Right lobe of liver (tissue), 6 donors: ENCODE results near the gene KDM8. TPM values are rescaled to one million over a fixed set of nuclear protein-coding genes. Genes with fewer than 3 reads are reported as not detected.

Experiments used
- ATAC-seq, 4 donors: fragments of 200-7000 bp; cut with Tn5 transposase; one replicate each; pipeline ENCODE4 v1.9.1; 2020; ENCODE audit warnings: mild to moderate bottlenecking in 4 of 4, moderate library complexity in 4 of 4
- DNase-seq, 3 donors: peaks; one replicate each; pipeline ENCODE4 v3.0.0-alpha.2; 2020
- H3K27ac ChIP-seq, 3 donors: fragments of 200-600 bp; one replicate each; pipeline ENCODE4 v1.8.0; 2022
- H3K27me3 ChIP-seq, 2 donors: fragments of 200-600 bp; one replicate each; pipeline ENCODE4 v1.8.0; 2022
- H3K36me3 ChIP-seq, 4 donors: fragments of 200-600 bp; sonication (generic) in 1 of 4; one replicate each; pipeline versions ENCODE4 v1.5.1 to v1.8.0; 2017 to 2022; ENCODE audit warnings: control low read depth in 1 of 4
- H3K4me1 ChIP-seq, 4 donors: fragments of 200-600 bp; sonication (generic) in 1 of 4; one replicate each; pipeline versions ENCODE4 v1.5.1 to v1.8.0; 2017 to 2022; ENCODE audit warnings: control low read depth in 1 of 4
- H3K4me3 ChIP-seq, 3 donors: fragments of 200-600 bp; one replicate each; pipeline ENCODE4 v1.8.0; 2022
- H3K9me3 ChIP-seq, 4 donors: fragments of 200-600 bp; sonication (generic) in 1 of 4; one replicate each; pipeline versions ENCODE4 v1.5.1 to v1.8.0; 2017 to 2022; ENCODE audit warnings: control low read depth in 1 of 4
- CTCF ChIP-seq, 4 donors: fragments of 200-600 bp in 3 of 4; fragments of 450-650 bp in 1 of 4; IDR thresholded peaks; one replicate each; pipeline versions ENCODE4 v1.5.1 to v1.8.0; 2016 to 2022; ENCODE audit warnings: antibody characterized with exemption in 4 of 4, mild to moderate bottlenecking in 2 of 4
- POLR2A ChIP-seq: fragments of 450-650 bp; IDR thresholded peaks from one replicate; pipeline ENCODE4 v1.6.1; 2017; ENCODE audit warnings: antibody characterized with exemption, mild to moderate bottlenecking
- WGBS: methylation state at CpG from one replicate; pipeline ENCODE4 v1.1.6; 2018; ENCODE audit warnings: low coverage, low lambda C conversion rate; ENCODE audit not compliant: insufficient coverage; ENCODE audit errors: missing lambda C conversion rate; 5-methylcytosine and 5-hydroxymethylcytosine counted together
- intact Hi-C, 2 donors: fragments of 100-400 bp; cut with DNase I; formaldehyde crosslinking; loops; one replicate each; pipeline versions ENCODE4 v1.11.2 to v1.14.1; 2022
- total RNA-seq, 6 experiments: library from RNA; depleted of rRNA in 2 of 6; stranded (reverse); fragments of >200 nt in 2 of 6; fragmentation: NEBNext Ultra II Directional in 3 of 6; extraction: Animal tissue kit (Norgen Biotek cat#: 25700) in 3 of 6; gene quantifications; one replicate each; pipeline versions ENCODE4 v1.1.0 to v1.2.4, GENCODE V29; 2016 to 2023
- donor health status: DM: no; HTN: yes; CAD: no.
- donor health status: DM: no; HTN: no; CAD: no.
- donor health status: DM: no; HTN: no; CAD: no.
- donor health status: DM: no; HTN: yes; CAD: no.
- donor health status: DM: no; HTN: yes; CAD: no.

Gene KDM8
- total RNA-seq, 6 experiments from 2014 or later = 11.2 to 153 (median 66.7) TPM

- Histone ChIP-seq H3K4me1 (no peaks in the 10 kb centered on the region), H3K36me3 (peaks cover 0 to 22% (median 0%) of the 10 kb centered on the region in 4 donors), H3K27me3 (no peaks in the 10 kb centered on the region), H3K4me3 (no peak overlapping the region), H3K9me3 (peaks cover 0 to 3% (median 0%) of the 10 kb centered on the region in 4 donors), H3K27ac (no peak overlapping the region)
- ATAC-seq (no peak), DNase-seq (no peak)
- 86% methylated on average over 6 of the region's 6 CpGs for WGBS
- TF ChIP-seq POLR2A = no peak
- no peak for TF ChIP-seq CTCF (IDR thresholded peaks at IDR 0.05)
- intact Hi-C loops = no loop called here
Measured at GRCh38 chr16:27252206-27252585, 48.9 kb downstream of the KDM8 start.

GRCh38 chr16:27253526-27253930, 50.2 kb downstream of the KDM8 start:
- DNase-seq (peak in 1 of 3 donors; percentile 19), ATAC-seq (peak in 3 of 4 donors; percentile 14 to 76 (median 32))
- Histone ChIP-seq H3K27me3 (no peaks in the 10 kb centered on the region), H3K4me3 (no peak overlapping the region), H3K27ac (peak overlapping the region; percentile 10 to 30 (median 18)), H3K36me3 (peaks cover 0 to 23% (median 0%) of the 10 kb centered on the region in 4 donors), H3K9me3 (peaks cover 0 to 3% (median 0%) of the 10 kb centered on the region in 4 donors), H3K4me1 (no peaks in the 10 kb centered on the region)
- TF ChIP-seq POLR2A (no peak), CTCF (IDR thresholded peaks at IDR 0.05) (no peak)
- intact Hi-C loops = no loop called here
- WGBS = 85% methylated on average over 5 of the region's 6 CpGs

DNA sequence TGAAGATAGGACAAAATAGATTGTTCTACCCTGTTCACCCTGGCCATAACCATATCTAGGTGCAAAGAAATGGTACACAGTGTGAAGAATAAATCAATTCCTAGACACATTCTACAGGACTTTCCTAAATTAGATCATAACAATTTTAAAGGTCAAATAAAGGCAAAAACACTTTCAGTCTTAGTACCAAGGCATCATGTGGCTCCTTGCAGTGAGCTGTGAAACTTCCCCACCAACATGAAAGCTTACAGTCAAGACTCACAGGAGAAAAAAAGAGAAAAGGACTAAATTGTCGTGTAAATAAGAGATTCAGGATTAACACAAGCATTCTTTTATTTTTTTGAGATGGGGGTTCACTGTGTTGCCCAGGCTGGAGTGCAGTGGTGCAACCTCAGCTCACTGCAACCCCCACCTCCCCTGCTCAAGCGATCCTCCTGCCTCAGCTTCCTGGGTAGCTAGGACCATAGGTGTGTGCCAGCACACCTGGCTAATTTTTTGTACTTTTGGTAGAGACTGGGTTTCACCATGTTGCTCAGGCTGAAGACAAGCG, 51.0 kb downstream of the KDM8 start:
- TF ChIP-seq POLR2A = no peak
- TF ChIP-seq CTCF (IDR thresholded peaks at IDR 0.05) = no peak
- ATAC-seq (peak in 3 of 4 donors; percentile 41 to 58 (median 44)), DNase-seq (peak in 1 of 3 donors; percentile 18)
- Histone ChIP-seq H3K4me3 (no peak overlapping the region), H3K27me3 (no peaks in the 10 kb centered on the region), H3K4me1 (no peaks in the 10 kb centered on the region), H3K27ac (peak overlapping the region; percentile 4 to 30 (median 11)), H3K9me3 (no peaks in the 10 kb centered on the region), H3K36me3 (peaks cover 0 to 23% (median 0%) of the 10 kb centered on the region in 4 donors)
- intact Hi-C loops = no loop called here
- 80% methylated on average over 3 of the region's 3 CpGs for WGBS

DNA sequence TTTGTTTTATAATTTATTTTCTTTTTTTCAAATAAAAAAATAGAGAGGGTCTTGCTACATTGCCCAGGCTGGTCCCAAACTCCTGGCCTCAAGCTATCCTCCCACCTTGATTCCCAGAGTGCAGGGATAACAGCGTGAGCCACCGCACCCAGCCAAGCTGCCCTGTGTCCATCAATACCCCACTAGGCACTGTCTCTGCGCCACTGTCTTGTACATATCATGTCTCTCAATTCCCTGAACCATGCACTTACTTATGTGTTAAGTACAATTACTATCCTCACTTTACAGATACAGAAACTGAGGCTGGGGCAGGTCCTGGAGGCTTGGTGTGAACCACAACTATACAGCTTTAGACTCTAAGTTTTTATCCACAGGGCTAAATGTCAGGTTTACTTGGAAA, 53.5 kb downstream of the KDM8 start:
- H3K27ac ChIP-seq = no peak overlapping the region
- TF ChIP-seq POLR2A (no peak), CTCF (IDR thresholded peaks at IDR 0.05) (no peak)
- no peak for ATAC-seq
- 100% methylated on average over 3 of the region's 3 CpGs for WGBS
- intact Hi-C loops = no loop called here
- H3K4me3 ChIP-seq = no peak overlapping the region
- peaks cover 0 to 5% (median 0%) of the 10 kb centered on the region in 4 donors for H3K4me1 ChIP-seq
- H3K36me3 ChIP-seq = peaks cover 0 to 23% (median 0%) of the 10 kb centered on the region in 4 donors
- no peaks in the 10 kb centered on the region for H3K9me3 ChIP-seq
- no peaks in the 10 kb centered on the region for H3K27me3 ChIP-seq
- DNase-seq = peak in 1 of 3 donors; percentile 31
